Mesenchymal stem cell (in vitro differentiated cells and primary cell): Measurements from ENCODE around the gene ZNF362.

Experiments used
- DNase-seq: peaks from one replicate; pipeline ENCODE4 v3.0.0-alpha.2; 2013
- H2AFZ ChIP-seq: one replicate; pipeline ENCODE4 v1.6.1; 2013; ENCODE audit warnings: low read depth, mild to moderate bottlenecking, control low read depth, inconsistent platforms, low read length, moderate library complexity
- H2AK5ac ChIP-seq: 2 replicates; pipeline ENCODE4 v1.6.1; 2013; ENCODE audit warnings: low read length, moderate library complexity, mild to moderate bottlenecking, inconsistent platforms; ENCODE audit not compliant: severe bottlenecking
- H2BK120ac ChIP-seq: one replicate; pipeline ENCODE4 v1.6.1; 2013; ENCODE audit warnings: low read depth, mild to moderate bottlenecking, inconsistent platforms, low read length, moderate library complexity
- H2BK12ac ChIP-seq, 2 experiments: one replicate each; pipeline ENCODE4 v1.6.1; 2013; ENCODE audit warnings: inconsistent platforms in 2 of 2, low read length in 2 of 2, mild to moderate bottlenecking in 2 of 2, moderate library complexity in 2 of 2, control low read depth in 1 of 2
- H2BK15ac ChIP-seq: one replicate; pipeline ENCODE4 v1.6.1; 2013; ENCODE audit warnings: mild to moderate bottlenecking, low read depth, inconsistent platforms; ENCODE audit not compliant: poor library complexity, severe bottlenecking
- H2BK5ac ChIP-seq: 2 replicates; pipeline ENCODE4 v1.6.1; 2013; ENCODE audit warnings: low read depth, mild to moderate bottlenecking, low read length, control low read depth, inconsistent platforms; ENCODE audit not compliant: poor library complexity, severe bottlenecking
- H3K14ac ChIP-seq, 2 experiments: one replicate each; pipeline ENCODE4 v1.6.1; 2013; ENCODE audit warnings: inconsistent platforms in 2 of 2, low read length in 2 of 2, control low read depth in 1 of 2, mild to moderate bottlenecking in 1 of 2, moderate library complexity in 1 of 2
- H3K18ac ChIP-seq, 2 experiments: one replicate each; pipeline ENCODE4 v1.6.1; 2013; ENCODE audit warnings: inconsistent platforms in 2 of 2, low read length in 2 of 2, control low read depth in 1 of 2, low read depth in 1 of 2, mild to moderate bottlenecking in 1 of 2
- H3K23ac ChIP-seq, 2 experiments: one replicate each; pipeline ENCODE4 v1.6.1; 2013; ENCODE audit warnings: inconsistent platforms in 2 of 2, low read length in 2 of 2, mild to moderate bottlenecking in 2 of 2, moderate library complexity in 2 of 2, control low read depth in 1 of 2
- H3K27ac ChIP-seq: 2 replicates; pipeline ENCODE4 v1.5.1; 2013; ENCODE audit warnings: mild to moderate bottlenecking, moderate library complexity, low read length, control low read depth, inconsistent platforms; ENCODE audit not compliant: poor library complexity, severe bottlenecking
- H3K27me3 ChIP-seq, 2 experiments: 2 replicates each; pipeline versions ENCODE4 v1.6.1 to v1.7.0; 2013; ENCODE audit warnings: low read length in 2 of 2, mild to moderate bottlenecking in 2 of 2, moderate library complexity in 2 of 2, control low read depth in 1 of 2, inconsistent platforms in 1 of 2; ENCODE audit not compliant: control insufficient read depth in 1 of 2, insufficient read depth in 1 of 2
- H3K36me3 ChIP-seq, 2 experiments: 2 replicates each; pipeline versions ENCODE4 v1.6.1 to v1.7.0; 2013; ENCODE audit warnings: low read length in 2 of 2, control low read depth in 1 of 2, inconsistent platforms in 1 of 2, low read depth in 1 of 2, mild to moderate bottlenecking in 1 of 2; ENCODE audit not compliant: insufficient read depth in 2 of 2, control insufficient read depth in 1 of 2
- H3K4ac ChIP-seq, 2 experiments: one replicate each; pipeline ENCODE4 v1.6.1; 2013; ENCODE audit warnings: inconsistent platforms in 2 of 2, low read length in 2 of 2, mild to moderate bottlenecking in 2 of 2, moderate library complexity in 2 of 2, control low read depth in 1 of 2, low read depth in 1 of 2
- H3K4me1 ChIP-seq: 2 replicates; pipeline ENCODE4 v1.6.1; 2013; ENCODE audit warnings: low read depth, low read length, control low read depth; ENCODE audit not compliant: control insufficient read depth, insufficient read depth
- H3K4me2 ChIP-seq: 2 replicates; pipeline ENCODE4 v1.6.1; 2013; ENCODE audit warnings: low read length, mild to moderate bottlenecking, inconsistent platforms; ENCODE audit not compliant: poor library complexity, severe bottlenecking
- H3K4me3 ChIP-seq, 2 experiments: 2 replicates each; pipeline versions ENCODE4 v1.5.1 to v1.7.0; 2013; ENCODE audit warnings: low read length in 2 of 2, mild to moderate bottlenecking in 2 of 2, control low read depth in 1 of 2, low read depth in 1 of 2; ENCODE audit not compliant: insufficient read depth in 1 of 2
- H3K79me1 ChIP-seq: replicated peaks from 2 replicates; pipeline ENCODE4 v1.6.1; 2013; ENCODE audit warnings: mild to moderate bottlenecking, control low read depth, low read length, inconsistent platforms; ENCODE audit not compliant: poor library complexity, severe bottlenecking
- H3K9ac ChIP-seq: 2 replicates; pipeline ENCODE4 v1.7.0; 2013; ENCODE audit warnings: mild to moderate bottlenecking, low read length, moderate library complexity
- H3K9me3 ChIP-seq: 2 replicates; pipeline ENCODE4 v1.7.0; 2013; ENCODE audit warnings: mild to moderate bottlenecking, low read length; ENCODE audit not compliant: control insufficient read depth
- H4K8ac ChIP-seq: one replicate; pipeline ENCODE4 v1.6.1; 2013; ENCODE audit warnings: inconsistent platforms, mild to moderate bottlenecking, low read length, moderate library complexity
- H4K91ac ChIP-seq: one replicate; pipeline ENCODE4 v1.6.1; 2013; ENCODE audit warnings: mild to moderate bottlenecking, low read length, inconsistent platforms
- WGBS: methylation state at CpG from one replicate; pipeline ENCODE4 v1.1.7; 2013; ENCODE audit warnings: mixed read lengths; 5-methylcytosine and 5-hydroxymethylcytosine counted together

Gene ZNF362

GRCh38 chr1:33225586-33225985 is 30.7 kb upstream of the ZNF362 start:
- no peak overlapping the region for H3K4me2 ChIP-seq
- no peak overlapping the region for H3K9ac ChIP-seq
- H3K36me3 ChIP-seq = no peaks in the 10 kb centered on the region
- no peak overlapping the region for H4K8ac ChIP-seq
- no peak overlapping the region for H3K27ac ChIP-seq
- H3K79me1 ChIP-seq = no peaks in the 10 kb centered on the region
- H3K14ac ChIP-seq = no peak overlapping the region
- no peak overlapping the region for H3K4me3 ChIP-seq
- no peak overlapping the region for H2BK5ac ChIP-seq
- no peak overlapping the region for H2BK12ac ChIP-seq
- H3K4me1 ChIP-seq = peaks cover 1% of the 10 kb centered on the region
- H3K27me3 ChIP-seq = peaks cover 0 to 6% of the 10 kb centered on the region in 2 experiments
- WGBS = no CpG with 5 or more reads among the region's 1 CpG
- H3K23ac ChIP-seq = no peak overlapping the region
- no peak overlapping the region for H3K4ac ChIP-seq
- no peak overlapping the region for H2BK120ac ChIP-seq
- H4K91ac ChIP-seq = no peak overlapping the region
- H3K18ac ChIP-seq = no peak overlapping the region
- H2AK5ac ChIP-seq = no peak overlapping the region
- no peak overlapping the region for H2AFZ ChIP-seq
- no peak overlapping the region for H2BK15ac ChIP-seq
- no peak for DNase-seq
- H3K9me3 ChIP-seq = peaks cover 11% of the 10 kb centered on the region

GRCh38 chr1:33228935-33229487 is 27.3 kb upstream of the ZNF362 start:
- Histone ChIP-seq H3K27ac (no peak overlapping the region), H4K8ac (no peak overlapping the region), H3K4ac (no peak overlapping the region), H2BK120ac (no peak overlapping the region), H2AK5ac (no peak overlapping the region), H3K9ac (no peak overlapping the region), H3K4me2 (no peak overlapping the region), H3K27me3 (peaks cover 0 to 6% of the 10 kb centered on the region in 2 experiments), H3K4me1 (no peaks in the 10 kb centered on the region), H3K14ac (no peak overlapping the region), H3K18ac (no peak overlapping the region), H4K91ac (no peak overlapping the region), H2BK12ac (no peak overlapping the region), H3K9me3 (peaks cover 11% of the 10 kb centered on the region), H2BK5ac (no peak overlapping the region), H2AFZ (no peak overlapping the region), H2BK15ac (no peak overlapping the region), H3K4me3 (no peak overlapping the region), H3K79me1 (no peaks in the 10 kb centered on the region), H3K23ac (no peak overlapping the region), H3K36me3 (no peaks in the 10 kb centered on the region)
- peak; percentile 92 for DNase-seq
- no CpG with 5 or more reads among the region's 5 CpGs for WGBS

- Histone ChIP-seq H3K14ac (no peak overlapping the region), H2AFZ (no peak overlapping the region), H3K36me3 (no peaks in the 10 kb centered on the region), H3K27me3 (peaks cover 0 to 8% of the 10 kb centered on the region in 2 experiments), H3K9ac (no peak overlapping the region), H3K4me3 (no peak overlapping the region), H3K4me2 (no peak overlapping the region), H3K4me1 (peaks cover 5% of the 10 kb centered on the region), H4K8ac (no peak overlapping the region), H3K27ac (no peak overlapping the region), H2BK120ac (no peak overlapping the region), H3K9me3 (no peaks in the 10 kb centered on the region), H3K18ac (no peak overlapping the region), H2BK5ac (no peak overlapping the region), H2AK5ac (no peak overlapping the region), H2BK12ac (no peak overlapping the region), H2BK15ac (no peak overlapping the region), H4K91ac (no peak overlapping the region), H3K4ac (no peak overlapping the region), H3K79me1 (no peaks in the 10 kb centered on the region), H3K23ac (no peak overlapping the region)
- no peak for DNase-seq
- WGBS = 87% methylated on average over 7 of the region's 7 CpGs
These were observed 25.1 kb upstream of the ZNF362 start for GRCh38 chr1:33231166-33231565.

GRCh38 chr1:33232716-33233115 is 23.6 kb upstream of the ZNF362 start:
- DNase-seq = no peak
- WGBS = 82% methylated on average over 3 of the region's 3 CpGs

More at GRCh38 chr1:33232716-33233115, 23.6 kb upstream of the ZNF362 start:
- Histone ChIP-seq H2AK5ac (no peak overlapping the region), H3K18ac (no peak overlapping the region), H3K79me1 (no peaks in the 10 kb centered on the region), H3K27me3 (peaks cover 0 to 5% of the 10 kb centered on the region in 2 experiments), H3K9ac (no peak overlapping the region), H2BK12ac (no peak overlapping the region), H3K9me3 (no peaks in the 10 kb centered on the region), H3K14ac (no peak overlapping the region), H3K4me3 (no peak overlapping the region), H4K91ac (no peak overlapping the region), H3K36me3 (no peaks in the 10 kb centered on the region), H2BK120ac (no peak overlapping the region), H3K4ac (no peak overlapping the region), H2AFZ (no peak overlapping the region), H2BK5ac (no peak overlapping the region), H4K8ac (no peak overlapping the region), H3K4me1 (peaks cover 5% of the 10 kb centered on the region), H3K27ac (no peak overlapping the region), H2BK15ac (no peak overlapping the region), H3K23ac (no peak overlapping the region), H3K4me2 (no peak overlapping the region)
